OCI-LY7 (cell line): ENCODE data around the gene SLC25A17.

Experiments used
- CTCF ChIP-seq: fragments of 200-600 bp; sonication (generic); conservative IDR thresholded peaks from 2 replicates; pipeline ENCODE4 v1.5.1; 2014; ENCODE audit warnings: mild to moderate bottlenecking, antibody characterized with exemption, low read length, moderate library complexity, mixed read lengths
- EZH2phosphoT487 ChIP-seq: fragments of 200-600 bp; sonication (generic); IDR thresholded peaks from 2 replicates; pipeline ENCODE4 v1.6.1; 2018; ENCODE audit warnings: low read depth, borderline replicate concordance, mild to moderate bottlenecking, mixed run types, antibody characterized with exemption, low read length, moderate library complexity, mixed read lengths

- TF ChIP-seq CTCF (no peak), EZH2phosphoT487 (no peak)
These were observed 79.4 kb downstream of the SLC25A17 start for GRCh38 chr22:40739721-40740120.
